Inflammatory macrophage treated with lipopolysaccharide for 4 hours (primary cell): Measurements from ENCODE around the gene TLX3.
"Not testable (repeated sequence)": the region's sequence is repeated elsewhere in the genome, so short reads cannot be mapped to it uniquely, and the experiment has no call there.

Source experiments
- DNase-seq: peaks from one replicate; pipeline ENCODE4 v3.0.0-alpha.2; 2020

Gene TLX3

DNA sequence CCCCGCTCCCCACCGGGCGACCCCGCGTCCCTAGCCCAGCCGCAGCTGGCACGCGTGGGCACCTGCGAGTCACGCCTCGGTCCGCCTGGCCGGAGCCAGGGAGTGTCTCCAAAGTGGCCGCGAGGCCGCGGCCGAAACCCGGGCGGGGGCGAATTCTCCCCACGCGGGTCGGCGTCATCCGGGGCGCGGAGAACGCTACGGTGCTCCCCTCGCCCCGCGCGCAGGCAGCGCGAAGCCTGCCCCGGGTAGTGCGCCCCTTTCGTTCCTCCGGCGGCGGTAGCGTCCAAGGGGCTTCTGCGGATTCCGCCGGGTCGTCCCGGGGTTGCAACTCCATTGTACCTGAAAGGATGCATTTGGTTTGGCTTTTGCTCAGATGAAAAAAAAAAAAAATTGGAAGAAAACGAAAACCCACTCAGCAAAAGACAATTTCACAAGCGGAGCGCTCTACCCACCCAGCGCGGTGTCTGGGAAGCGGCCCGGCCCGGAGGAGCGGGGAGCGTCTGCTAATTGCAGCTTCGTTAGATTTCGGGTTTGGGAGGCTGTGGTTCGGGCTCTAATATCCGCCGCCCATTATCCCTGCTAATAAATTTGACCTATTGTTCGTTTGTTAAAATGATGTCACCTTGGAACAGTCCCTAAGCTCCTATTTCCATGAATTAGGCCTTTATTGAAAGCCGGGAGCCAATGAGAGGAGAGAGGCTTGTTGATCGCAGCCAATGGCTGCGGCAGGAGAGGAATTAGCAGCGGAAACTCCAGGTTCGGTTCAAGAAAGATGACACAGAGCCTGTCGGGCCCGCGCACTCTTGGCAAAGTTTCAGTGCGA lies at the start of gene TLX3:
Gene TLX3 (plus strand): TSS at position 796 of the 823 bp plus-strand sequence. CDS start 118 bp downstream, outside the sequence.
- DNase-seq, result no peak

DNA sequence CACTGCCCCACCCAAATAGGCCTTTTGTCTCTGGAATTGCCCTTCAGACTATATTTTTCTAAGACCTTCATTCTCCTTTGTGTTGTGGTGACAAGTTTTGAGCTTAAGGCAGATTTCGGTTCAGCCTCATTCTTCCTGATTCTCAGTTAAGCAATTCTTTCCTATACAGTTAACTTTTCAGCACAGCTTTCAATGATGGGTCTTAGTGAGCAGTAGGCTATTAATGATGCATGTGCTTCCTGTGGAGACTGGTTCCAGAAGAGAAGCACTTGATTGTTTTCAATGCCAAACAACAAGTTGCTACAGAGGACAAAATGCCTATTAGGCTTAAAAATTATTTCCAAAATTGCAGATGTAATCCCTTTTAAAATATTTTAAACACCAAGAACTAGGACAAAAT lies 47.7 kb upstream of the TLX3 start:
- DNase-seq, result no peak

- DNase-seq, result no peak
Observed at GRCh38 chr5:171261904-171262303, 47.1 kb upstream of the TLX3 start.

DNA sequence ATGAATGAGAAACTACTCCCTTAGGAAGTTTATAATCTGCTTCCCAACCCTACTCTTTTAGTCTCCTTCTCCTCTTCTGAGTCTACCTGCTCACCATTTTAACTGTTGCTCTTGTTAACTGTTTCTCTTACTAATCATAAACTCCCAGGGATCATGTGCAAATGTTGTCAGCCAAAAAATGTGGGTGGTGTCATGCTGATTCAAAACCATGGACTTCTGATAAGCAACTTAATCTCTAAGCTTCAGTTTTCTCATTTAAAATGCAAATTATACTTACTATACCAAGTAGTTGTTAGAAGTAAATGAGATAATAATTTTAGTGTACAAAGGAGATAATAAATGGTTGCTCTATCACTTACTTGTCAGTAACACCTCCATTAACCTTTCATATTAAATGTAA lies 45.9 kb upstream of the TLX3 start:
- DNase-seq, result no peak

GRCh38 chr5:171264843-171265242 lies 44.2 kb upstream of the TLX3 start:
- DNase-seq, result no peak

GRCh38 chr5:171268700-171269620 lies 40.1 kb upstream of the TLX3 start:
- no peak for DNase-seq

DNA sequence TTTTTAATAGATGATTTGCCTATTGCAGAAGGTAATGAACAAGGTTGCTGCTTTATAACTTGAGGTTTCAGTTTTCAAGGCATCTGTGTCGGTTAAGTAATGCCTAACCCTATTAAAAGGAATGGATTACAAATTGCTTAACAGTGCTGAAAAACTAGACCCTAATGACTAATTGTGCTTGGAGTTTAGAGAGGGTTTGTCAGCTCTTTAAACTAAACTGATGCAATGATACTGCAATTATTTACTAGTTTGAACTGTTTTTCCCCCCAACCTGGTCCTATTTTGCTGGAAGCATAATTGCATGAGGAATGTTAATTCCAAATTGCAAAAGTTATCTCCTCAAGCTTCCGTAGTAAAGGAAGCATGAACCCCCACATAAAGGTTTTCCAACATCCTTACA lies 39.3 kb upstream of the TLX3 start:
- DNase-seq, result no peak

GRCh38 chr5:171270136-171270535 lies 38.9 kb upstream of the TLX3 start:
- no peak for DNase-seq

DNA sequence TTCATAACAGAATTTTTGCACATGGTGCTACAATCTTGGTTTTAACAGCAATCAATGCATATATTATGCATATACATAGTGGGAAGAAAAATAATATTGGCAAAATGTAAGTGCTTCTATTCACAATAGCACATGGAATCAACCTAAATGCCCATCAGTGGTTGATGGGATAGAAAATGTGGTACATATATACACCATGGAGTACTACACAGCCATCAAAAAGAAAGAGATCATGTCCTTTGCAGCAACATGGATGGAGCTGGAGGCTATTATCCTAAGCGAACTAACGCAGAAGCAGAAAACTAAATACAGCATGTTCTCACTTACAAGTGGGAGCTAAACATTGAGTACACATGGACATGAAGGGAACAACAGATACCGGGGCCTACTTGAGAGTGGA lies 37.2 kb upstream of the TLX3 start:
- no peak for DNase-seq

- DNase-seq, result no peak
Observed at GRCh38 chr5:171272996-171273970, 35.8 kb upstream of the TLX3 start.

- no peak for DNase-seq
Observed at GRCh38 chr5:171275841-171276544, 33.1 kb upstream of the TLX3 start.

- no peak for DNase-seq
Observed at GRCh38 chr5:171283753-171284152, 25.3 kb upstream of the TLX3 start.

DNA sequence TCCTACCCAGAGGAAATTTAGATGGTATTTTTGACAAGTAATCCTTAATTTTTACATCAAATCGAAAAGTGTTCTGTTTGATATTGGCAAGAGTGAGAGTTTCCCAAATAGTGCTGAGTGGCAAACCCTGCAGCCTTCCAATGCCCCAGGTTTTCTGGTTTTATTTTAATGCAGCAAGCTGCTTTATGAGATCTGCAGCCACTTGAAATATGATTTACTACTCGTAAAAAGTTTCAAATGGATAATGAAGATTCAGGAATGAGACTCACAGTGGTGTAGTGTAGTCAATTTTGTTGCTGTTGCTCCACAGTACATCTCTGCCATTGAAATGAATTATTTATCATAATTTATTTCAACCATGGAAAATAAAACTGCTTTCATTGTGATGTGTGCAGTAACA lies 23.6 kb upstream of the TLX3 start:
- DNase-seq, result no peak

GRCh38 chr5:171288066-171288465 lies 21.0 kb upstream of the TLX3 start:
- no peak for DNase-seq

DNA sequence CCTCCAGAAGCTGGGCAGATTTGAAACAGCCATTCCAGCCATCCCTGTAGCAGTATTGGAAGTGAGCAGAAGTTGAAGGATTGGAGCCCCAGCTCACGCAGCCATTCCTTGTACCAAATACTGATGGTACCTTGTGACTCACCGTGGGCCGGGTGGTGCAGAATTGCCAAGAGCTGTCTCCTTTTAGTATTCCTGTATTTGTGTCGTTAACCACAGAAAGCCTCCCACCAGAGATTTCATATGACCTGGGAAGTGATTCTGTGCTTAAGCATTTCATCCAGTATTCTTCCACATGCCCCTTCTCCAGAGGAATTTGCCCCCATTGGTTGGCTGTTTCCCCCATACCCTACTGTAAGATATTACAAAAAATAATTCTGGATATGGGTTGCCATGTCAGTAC lies 17.7 kb upstream of the TLX3 start:
- DNase-seq, result no peak

GRCh38 chr5:171295299-171295698 lies 13.7 kb upstream of the TLX3 start:
- no peak for DNase-seq

GRCh38 chr5:171295801-171296200 lies 13.2 kb upstream of the TLX3 start:
- no peak for DNase-seq

- not testable (repeated sequence) for DNase-seq
Observed at GRCh38 chr5:171297941-171298340, 11.1 kb upstream of the TLX3 start.

- DNase-seq, result no peak
Observed at GRCh38 chr5:171299228-171299627, 9.8 kb upstream of the TLX3 start.

GRCh38 chr5:171299851-171300250 lies 9.2 kb upstream of the TLX3 start:
- DNase-seq, result no peak

DNA sequence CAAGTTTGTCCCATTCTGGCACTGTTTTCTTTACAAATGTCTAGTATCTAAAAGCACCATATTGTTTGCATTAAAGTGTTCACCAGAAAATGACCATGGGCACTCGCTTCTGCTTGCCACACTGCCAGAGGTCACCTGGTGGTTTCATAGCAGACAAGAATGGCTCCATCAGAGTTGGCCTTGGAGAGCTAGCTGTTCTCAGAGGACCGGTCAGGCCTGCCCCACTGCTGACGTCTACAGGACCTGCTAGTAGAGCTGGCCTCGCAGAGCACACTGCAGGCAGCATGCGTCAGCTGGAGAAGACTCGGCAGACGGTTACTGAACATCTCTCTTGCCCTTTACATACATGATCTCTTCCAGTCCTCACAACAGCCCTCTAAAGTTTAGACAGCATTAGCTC lies 8.7 kb upstream of the TLX3 start:
- DNase-seq, result no peak

- DNase-seq, result no peak
Observed at GRCh38 chr5:171306166-171306565, 2.9 kb upstream of the TLX3 start.
